ENCODE data around the gene TMBIM6. TPM values are rescaled to one million over a fixed set of nuclear protein-coding genes. Genes with fewer than 3 reads are reported as not detected.

Gene TMBIM6
- total RNA-seq, 4 donors from 2014 or later = 201 to 298 (median 263) TPM

GRCh38 chr12:49705479-49706134 is 35.8 kb upstream of the TMBIM6 start:
- H3K27ac ChIP-seq = peak overlapping the region; percentile 96 to 99
- intact Hi-C loops (cut with DNase I; ENCODE audit: low total_unique reads) = loop anchor here (2.0 kb wide), 1 partner anchor 61 kb away; no protein-coding TSS in a partner anchor
- peak in 1 of 2 donors; percentile 28 for DNase-seq
- peaks cover 0 to 6% of the 10 kb centered on the region in 2 donors for H3K4me1 ChIP-seq
- H3K36me3 ChIP-seq = no peaks in the 10 kb centered on the region
- H3K4me3 ChIP-seq = peak overlapping the region in 1 of 2 donors; percentile 99
- no peaks in the 10 kb centered on the region for H3K27me3 ChIP-seq
- no peaks in the 10 kb centered on the region for H3K9me3 ChIP-seq
- TF ChIP-seq POLR2A (IDR thresholded peaks at IDR 0.05) = no peak
- TF ChIP-seq CTCF (IDR thresholded peaks at IDR 0.05) = no peak

GRCh38 chr12:49706351-49707127 is 34.8 kb upstream of the TMBIM6 start:
- TF ChIP-seq POLR2A (IDR thresholded peaks at IDR 0.05) (no peak), CTCF (IDR thresholded peaks at IDR 0.05) (no peak)
- intact Hi-C loops (cut with DNase I; ENCODE audit: low total_unique reads) = loop anchor here (2.0 kb wide), 1 partner anchor 62 kb away; no protein-coding TSS in a partner anchor
- DNase-seq = peak in 1 of 2 donors; percentile 41

GRCh38 chr12:49707128-49707811 is 34.1 kb upstream of the TMBIM6 start, which contains the start of gene FMNL3:
TSS of gene FMNL3 (minus strand) at chr12:49707405. CDS start at chr12:49707180, 225 bp downstream.
- intact Hi-C loops (cut with DNase I; ENCODE audit: low total_unique reads) = loop anchor here (2.0 kb wide), 1 partner anchor 62 kb away; no protein-coding TSS in a partner anchor

More at GRCh38 chr12:49706351-49707127, 34.8 kb upstream of the TMBIM6 start:
- no peaks in the 10 kb centered on the region for H3K36me3 ChIP-seq
- H3K4me3 ChIP-seq = peak overlapping the region; percentile 73 to 99
- H3K9me3 ChIP-seq = no peaks in the 10 kb centered on the region
- H3K27ac ChIP-seq = peak overlapping the region; percentile 96 to 99
- H3K27me3 ChIP-seq = no peaks in the 10 kb centered on the region
- peaks cover 0 to 6% of the 10 kb centered on the region in 2 donors for H3K4me1 ChIP-seq

GRCh38 chr12:49707812-49708147 is 33.6 kb upstream of the TMBIM6 start:
- Histone ChIP-seq H3K4me3 (no peak overlapping the region), H3K9me3 (no peaks in the 10 kb centered on the region), H3K27ac (peak overlapping the region in 1 of 2 donors; percentile 96), H3K36me3 (no peaks in the 10 kb centered on the region), H3K4me1 (peaks cover 0 to 6% of the 10 kb centered on the region in 2 donors), H3K27me3 (no peaks in the 10 kb centered on the region)
- intact Hi-C loops (cut with DNase I; ENCODE audit: low total_unique reads) = loop anchor here (2.0 kb wide), 1 partner anchor 63 kb away; no protein-coding TSS in a partner anchor
- TF ChIP-seq POLR2A (IDR thresholded peaks at IDR 0.05) = no peak
- TF ChIP-seq CTCF (IDR thresholded peaks at IDR 0.05) = no peak
- DNase-seq = no peak

More at GRCh38 chr12:49707128-49707811, 34.1 kb upstream of the TMBIM6 start, which contains the start of gene FMNL3:
- Histone ChIP-seq H3K27ac (peak within 1 kb of the TSS; percentile 96 to 99), H3K4me3 (peak within 1 kb of the TSS; percentile 73 to 99), H3K4me1 (peaks cover 0 to 6% of the 10 kb centered on the region in 2 donors), H3K36me3 (no peaks in the 10 kb centered on the region), H3K9me3 (no peaks in the 10 kb centered on the region), H3K27me3 (no peaks in the 10 kb centered on the region)
- peak; percentile 97 to 99 for DNase-seq
- peak; percentile 95 to 100 (median 98) for TF ChIP-seq CTCF (IDR thresholded peaks at IDR 0.05)
- TF ChIP-seq POLR2A (IDR thresholded peaks at IDR 0.05) = peak in 1 of 2 donors; percentile 62
